K562 (cell line): ENCODE data around the gene MED29. TPM values are rescaled to one million over a fixed set of nuclear protein-coding genes. Genes with fewer than 3 reads are reported as not detected.

Source experiments
- HDAC1 ChIP-seq, 2 experiments: fragments of 450-650 bp; IDR thresholded peaks; 2 replicates each; pipeline ENCODE4 v1.6.1; 2016 to 2017; ENCODE audit warnings: inconsistent platforms in 1 of 2, mild to moderate bottlenecking in 1 of 2, moderate library complexity in 1 of 2
- MTA1 ChIP-seq: fragments of 450-650 bp; IDR thresholded peaks from 2 replicates; pipeline ENCODE4 v1.6.1; 2017; ENCODE audit warnings: borderline replicate concordance
- NR3C1 ChIP-seq: sonication (generic); formaldehyde crosslinking; IDR thresholded peaks from 2 replicates; pipeline ENCODE4 v1.8.1; 2022; ENCODE audit warnings: missing genetic modification reagents
- POLR2H ChIP-seq: IDR thresholded peaks from 2 replicates; pipeline ENCODE4 v1.6.1; 2016; ENCODE audit warnings: missing genetic modification characterization, low read depth, mild to moderate bottlenecking, control low read depth, missing compliant biosample characterization, moderate library complexity
- SPI1 ChIP-seq: IDR thresholded peaks from 2 replicates; pipeline ENCODE4 v1.6.1; 2011; ENCODE audit warnings: low read depth, low read length, control low read depth, borderline replicate concordance
- TSHZ1 ChIP-seq: fragments of 250-450 bp; sonication (Bioruptor Pico); IDR thresholded peaks from 2 replicates; pipeline ENCODE4 v1.4.0; 2020; ENCODE audit warnings: mild to moderate bottlenecking, moderate library complexity
- U2AF1 ChIP-seq: fragments of 200-400 bp; formaldehyde crosslinking; optimal IDR thresholded peaks from 2 replicates; pipeline ENCODE3; 2017; ENCODE audit warnings: mild to moderate bottlenecking, low read depth, low read length, moderate library complexity
- ZBTB1 ChIP-seq: sonication (generic); formaldehyde crosslinking; IDR thresholded peaks from 2 replicates; pipeline ENCODE4 v1.8.1; 2023; ENCODE audit warnings: missing genetic modification reagents, low read depth, mild to moderate bottlenecking, borderline replicate concordance
- ZFPM2 ChIP-seq: fragments of 250-450 bp; sonication (Bioruptor Pico); IDR thresholded peaks from 2 replicates; pipeline ENCODE4 v1.5.1; 2022; ENCODE audit warnings: mild to moderate bottlenecking
- ZNF174 ChIP-seq: fragments of 250-450 bp; sonication (Bioruptor Pico); IDR thresholded peaks from 2 replicates; pipeline ENCODE4 v1.4.0; 2020; ENCODE audit warnings: mild to moderate bottlenecking
- ZNF75A ChIP-seq: fragments of 450-650 bp; formaldehyde crosslinking; IDR thresholded peaks from 2 replicates; pipeline ENCODE4 v1.4.0; 2020; ENCODE audit warnings: mild to moderate bottlenecking
- polyA plus RNA-seq, 8 experiments: library from polyadenylated mRNA; depleted of rRNA in 4 of 8; stranded (reverse) in 5 of 8; unstranded in 3 of 8; fragments of >200 nt; fragmentation: Nextera tagmentation in 2 of 8; fragmentation: Illumina TruSeq in 1 of 8; extraction: Ambion mirVana in 2 of 8; extraction: Trizol in 1 of 8; gene quantifications; 2 replicates each; pipeline versions ENCODE4 v1.2.1 to v1.2.3, GENCODE V29; 2011 to 2014; ENCODE audit warnings: inconsistent platforms in 1 of 8, missing spikeins in 1 of 8
- total RNA-seq, 7 experiments: library from RNA; depleted of rRNA in 6 of 7; stranded (reverse); fragments of >200 nt in 6 of 7; fragmentation: Illumina TruSeq in 2 of 7; extraction: Trizol in 2 of 7; gene quantifications; 2 replicates each; pipeline versions ENCODE4 v1.2.1 to v1.2.3, GENCODE V29; 2011 to 2021; ENCODE audit warnings: low replicate concordance in 1 of 7
- TF ChIP-seq, protein P1 (sequence below): fragments of 250-450 bp; sonication (Bioruptor Pico); IDR thresholded peaks from 2 replicates; pipeline ENCODE4 v1.9.0; 2021; ENCODE audit warnings: mild to moderate bottlenecking
- TF ChIP-seq, protein P2 (sequence below): sonication (generic); formaldehyde crosslinking; IDR thresholded peaks from 2 replicates; pipeline ENCODE4 v1.8.1; 2022; ENCODE audit warnings: missing genetic modification reagents
- TF ChIP-seq, protein P3 (sequence below): fragments of 250-450 bp; sonication (Bioruptor Pico); IDR thresholded peaks from 2 replicates; pipeline ENCODE4 v1.9.0; 2021; ENCODE audit warnings: mild to moderate bottlenecking, inconsistent platforms
- TF ChIP-seq, protein P4 (sequence below): fragments of 150-350 bp; IDR thresholded peaks from 2 replicates; pipeline ENCODE4 v1.6.1; 2014; ENCODE audit warnings: low read depth, mild to moderate bottlenecking, low read length, borderline replicate concordance

Gene MED29
- total and polyA plus RNA-seq, 9 of the 15 experiments (the other 6 are each of a cell fraction or from before 2014, with no cell fraction given) = 1.8 to 22.6 (median 12.4) TPM

GRCh38 chr19:39409208-39410016, 18.2 kb downstream of the MED29 start (continued):
- TF ChIP-seq, protein P1, sequence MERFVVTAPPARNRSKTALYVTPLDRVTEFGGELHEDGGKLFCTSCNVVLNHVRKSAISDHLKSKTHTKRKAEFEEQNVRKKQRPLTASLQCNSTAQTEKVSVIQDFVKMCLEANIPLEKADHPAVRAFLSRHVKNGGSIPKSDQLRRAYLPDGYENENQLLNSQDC (CRISPR knock-in tag) = no peak
- TF ChIP-seq MTA1 (no peak), HDAC1 (IDR thresholded peaks at IDR 0.05) (peak; percentile 6 to 41; a peak in 1 of 4 replicates), TSHZ1 (no peak), SPI1 (peak; percentile 19; the same call in 1 of the 2 replicates), U2AF1 (no peak), ZNF75A (CRISPR knock-in tag) (no peak), ZFPM2 (no peak), POLR2H (tag) (0 out of 2 replicates have a peak, but pooled peaks have one; percentile 33), NR3C1 (CRISPR knock-in tag) (no peak), ZNF174 (CRISPR knock-in tag) (no peak), ZBTB1 (CRISPR knock-in tag) (no peak)
- TF ChIP-seq, protein P2, sequence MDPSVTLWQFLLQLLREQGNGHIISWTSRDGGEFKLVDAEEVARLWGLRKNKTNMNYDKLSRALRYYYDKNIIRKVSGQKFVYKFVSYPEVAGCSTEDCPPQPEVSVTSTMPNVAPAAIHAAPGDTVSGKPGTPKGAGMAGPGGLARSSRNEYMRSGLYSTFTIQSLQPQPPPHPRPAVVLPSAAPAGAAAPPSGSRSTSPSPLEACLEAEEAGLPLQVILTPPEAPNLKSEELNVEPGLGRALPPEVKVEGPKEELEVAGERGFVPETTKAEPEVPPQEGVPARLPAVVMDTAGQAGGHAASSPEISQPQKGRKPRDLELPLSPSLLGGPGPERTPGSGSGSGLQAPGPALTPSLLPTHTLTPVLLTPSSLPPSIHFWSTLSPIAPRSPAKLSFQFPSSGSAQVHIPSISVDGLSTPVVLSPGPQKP (CRISPR knock-in tag) = no peak
- TF ChIP-seq, protein P3, sequence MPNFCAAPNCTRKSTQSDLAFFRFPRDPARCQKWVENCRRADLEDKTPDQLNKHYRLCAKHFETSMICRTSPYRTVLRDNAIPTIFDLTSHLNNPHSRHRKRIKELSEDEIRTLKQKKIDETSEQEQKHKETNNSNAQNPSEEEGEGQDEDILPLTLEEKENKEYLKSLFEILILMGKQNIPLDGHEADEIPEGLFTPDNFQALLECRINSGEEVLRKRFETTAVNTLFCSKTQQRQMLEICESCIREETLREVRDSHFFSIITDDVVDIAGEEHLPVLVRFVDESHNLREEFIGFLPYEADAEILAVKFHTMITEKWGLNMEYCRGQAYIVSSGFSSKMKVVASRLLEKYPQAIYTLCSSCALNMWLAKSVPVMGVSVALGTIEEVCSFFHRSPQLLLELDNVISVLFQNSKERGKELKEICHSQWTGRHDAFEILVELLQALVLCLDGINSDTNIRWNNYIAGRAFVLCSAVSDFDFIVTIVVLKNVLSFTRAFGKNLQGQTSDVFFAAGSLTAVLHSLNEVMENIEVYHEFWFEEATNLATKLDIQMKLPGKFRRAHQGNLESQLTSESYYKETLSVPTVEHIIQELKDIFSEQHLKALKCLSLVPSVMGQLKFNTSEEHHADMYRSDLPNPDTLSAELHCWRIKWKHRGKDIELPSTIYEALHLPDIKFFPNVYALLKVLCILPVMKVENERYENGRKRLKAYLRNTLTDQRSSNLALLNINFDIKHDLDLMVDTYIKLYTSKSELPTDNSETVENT (CRISPR knock-in tag) = no peak
- TF ChIP-seq, protein P4, sequence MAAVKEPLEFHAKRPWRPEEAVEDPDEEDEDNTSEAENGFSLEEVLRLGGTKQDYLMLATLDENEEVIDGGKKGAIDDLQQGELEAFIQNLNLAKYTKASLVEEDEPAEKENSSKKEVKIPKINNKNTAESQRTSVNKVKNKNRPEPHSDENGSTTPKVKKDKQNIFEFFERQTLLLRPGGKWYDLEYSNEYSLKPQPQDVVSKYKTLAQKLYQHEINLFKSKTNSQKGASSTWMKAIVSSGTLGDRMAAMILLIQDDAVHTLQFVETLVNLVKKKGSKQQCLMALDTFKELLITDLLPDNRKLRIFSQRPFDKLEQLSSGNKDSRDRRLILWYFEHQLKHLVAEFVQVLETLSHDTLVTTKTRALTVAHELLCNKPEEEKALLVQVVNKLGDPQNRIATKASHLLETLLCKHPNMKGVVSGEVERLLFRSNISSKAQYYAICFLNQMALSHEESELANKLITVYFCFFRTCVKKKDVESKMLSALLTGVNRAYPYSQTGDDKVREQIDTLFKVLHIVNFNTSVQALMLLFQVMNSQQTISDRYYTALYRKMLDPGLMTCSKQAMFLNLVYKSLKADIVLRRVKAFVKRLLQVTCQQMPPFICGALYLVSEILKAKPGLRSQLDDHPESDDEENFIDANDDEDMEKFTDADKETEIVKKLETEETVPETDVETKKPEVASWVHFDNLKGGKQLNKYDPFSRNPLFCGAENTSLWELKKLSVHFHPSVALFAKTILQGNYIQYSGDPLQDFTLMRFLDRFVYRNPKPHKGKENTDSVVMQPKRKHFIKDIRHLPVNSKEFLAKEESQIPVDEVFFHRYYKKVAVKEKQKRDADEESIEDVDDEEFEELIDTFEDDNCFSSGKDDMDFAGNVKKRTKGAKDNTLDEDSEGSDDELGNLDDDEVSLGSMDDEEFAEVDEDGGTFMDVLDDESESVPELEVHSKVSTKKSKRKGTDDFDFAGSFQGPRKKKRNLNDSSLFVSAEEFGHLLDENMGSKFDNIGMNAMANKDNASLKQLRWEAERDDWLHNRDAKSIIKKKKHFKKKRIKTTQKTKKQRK = no peak
